NCI-H2081 (cell line): ENCODE data around the gene CMTM8.

Experiments used
- DNase-seq, 2 experiments: peaks; one replicate each; lab custom pipeline; 2025; lab: John Stamatoyannopoulos, UW

Gene CMTM8

DNA sequence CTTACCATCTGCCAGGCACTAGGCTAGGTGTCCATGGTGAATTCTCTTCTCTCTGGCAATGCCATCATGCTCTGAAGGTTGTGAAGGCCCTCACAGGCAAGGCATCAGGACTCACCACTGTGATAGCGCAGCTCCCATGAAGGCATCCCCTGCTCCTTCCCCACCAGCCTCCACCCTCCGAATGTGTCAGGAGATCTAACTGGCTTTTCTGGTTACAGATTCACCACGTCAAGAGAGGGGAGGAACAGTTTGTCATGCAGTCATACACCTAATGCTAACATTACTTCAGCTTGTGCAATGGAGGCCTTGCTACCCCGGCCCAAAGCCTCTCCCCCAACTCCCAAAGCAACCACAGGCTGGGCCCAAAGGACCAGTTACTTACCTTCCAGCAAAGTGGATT, 8.9 kb upstream of the CMTM8 start:
- no peak for DNase-seq

DNA sequence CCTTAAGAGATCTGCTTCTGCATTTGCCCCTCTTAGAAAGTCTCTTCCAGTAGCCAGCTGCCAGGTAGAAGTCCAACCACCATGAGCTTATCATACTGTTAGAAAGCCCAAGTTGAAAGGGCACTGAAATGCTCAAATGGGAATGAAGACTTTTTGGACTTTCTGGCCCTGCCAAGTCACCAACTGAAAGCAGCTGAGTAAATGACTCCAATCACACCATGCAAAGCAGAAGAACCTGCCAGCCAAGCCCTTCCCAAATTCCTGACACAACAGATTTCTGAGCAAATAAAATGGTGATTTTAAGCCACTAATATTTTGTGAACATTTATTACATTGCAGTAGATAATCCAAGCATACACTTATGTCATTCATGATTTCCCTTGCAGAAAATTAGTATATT, 2.1 kb upstream of the CMTM8 start:
- no peak for DNase-seq

DNA sequence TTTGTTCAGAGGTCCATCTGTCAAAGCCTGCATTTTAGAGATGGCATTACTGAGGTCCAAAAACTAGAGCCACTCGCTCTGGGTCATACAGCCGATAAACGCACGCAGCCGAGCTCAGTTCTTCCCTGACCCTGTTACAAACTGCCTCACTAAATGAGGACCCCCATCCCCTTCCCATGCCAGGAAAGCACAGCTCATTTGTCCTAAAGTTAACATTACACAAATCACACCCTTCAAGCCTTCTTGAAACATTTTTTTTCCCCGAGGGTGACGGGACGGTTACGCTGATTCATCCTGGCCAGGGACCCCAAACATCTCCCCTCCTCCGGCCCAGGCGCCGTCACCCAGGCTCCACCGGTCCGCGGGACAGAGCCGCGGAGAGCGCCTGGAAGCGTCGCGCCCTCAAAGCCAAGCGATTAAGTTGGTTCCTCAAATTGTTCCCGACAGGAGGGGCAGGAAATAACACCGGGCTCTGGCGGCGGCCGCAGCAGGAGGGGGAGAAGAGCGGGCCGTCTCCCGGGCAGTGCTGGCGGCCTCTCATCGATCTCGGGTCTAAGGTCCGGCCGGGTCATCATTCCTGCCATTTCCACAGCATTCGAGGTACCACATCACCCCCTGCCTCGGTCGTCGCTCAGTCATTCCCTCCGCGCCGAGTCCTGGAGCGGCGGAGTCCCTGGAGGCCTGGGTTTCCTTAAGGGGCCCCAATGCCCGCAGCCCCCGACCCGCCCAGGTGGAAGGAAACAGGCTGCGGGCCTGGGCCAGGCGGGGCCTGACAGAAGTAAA, 619 bp upstream of the CMTM8 start:
- DNase-seq = peak in 1 of 2 experiments; percentile 22

DNA sequence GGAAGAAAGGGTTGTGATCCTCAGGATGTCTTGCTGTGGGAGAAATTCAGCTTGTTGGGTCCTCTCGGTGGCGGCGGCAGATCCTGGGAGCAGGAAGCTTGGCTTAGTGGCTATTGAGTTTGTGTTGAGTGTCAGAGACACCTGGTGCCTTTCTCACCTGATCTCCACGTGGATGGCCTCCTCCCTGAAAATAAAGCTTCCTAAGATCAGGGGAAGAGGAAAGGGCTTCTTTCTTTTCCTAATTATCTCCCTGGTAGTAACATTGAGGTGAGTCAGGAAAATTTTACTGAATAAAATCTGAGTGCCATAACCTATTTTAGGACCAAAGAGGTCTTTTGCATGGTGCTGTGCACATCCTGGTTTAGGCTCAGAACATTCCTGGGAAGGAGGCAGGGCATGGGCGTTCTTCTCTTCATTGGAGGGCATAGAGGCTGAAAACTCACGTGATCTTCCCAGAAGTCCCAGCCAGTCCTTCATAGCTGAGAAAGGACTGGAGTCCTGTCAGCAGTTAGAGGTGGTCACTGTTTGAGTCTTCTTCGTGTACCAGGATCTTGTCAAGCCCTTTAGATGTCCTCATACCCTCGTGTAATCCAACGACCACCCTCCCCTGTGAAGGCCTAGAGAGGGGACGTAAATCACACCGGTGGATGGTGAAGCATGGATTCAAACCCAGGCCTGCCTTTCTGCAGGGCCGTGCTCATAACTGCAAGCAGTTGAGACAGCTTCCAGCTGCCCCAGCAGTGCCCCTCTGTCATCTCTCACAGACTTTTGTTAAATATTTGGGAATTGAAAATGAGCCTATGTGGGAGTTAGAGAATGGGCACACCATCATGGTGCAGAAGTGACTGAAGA, 1.1 kb downstream of the CMTM8 start:
- DNase-seq = peak in 1 of 2 experiments; percentile 21

DNA sequence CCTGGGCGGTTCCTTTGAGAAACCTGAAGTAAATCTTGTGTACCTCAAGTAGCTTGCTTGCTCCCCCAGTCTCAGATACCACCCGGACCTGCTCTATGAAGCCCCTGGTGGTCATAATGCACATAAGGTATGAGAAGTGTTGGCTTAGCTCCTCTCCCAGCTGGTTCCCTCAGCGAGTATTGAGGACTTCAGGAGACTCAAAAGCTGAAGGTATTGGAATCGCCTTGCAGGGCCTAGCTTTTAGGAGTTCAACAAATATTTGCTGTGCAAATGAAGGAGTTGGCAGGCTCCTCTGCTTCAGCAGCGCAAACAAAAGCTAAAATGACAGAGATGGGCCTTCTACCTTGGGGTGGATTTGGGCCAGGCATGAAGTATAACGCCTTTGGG, 1.7 kb downstream of the CMTM8 start:
- DNase-seq = peak; percentile 34 to 58

DNA sequence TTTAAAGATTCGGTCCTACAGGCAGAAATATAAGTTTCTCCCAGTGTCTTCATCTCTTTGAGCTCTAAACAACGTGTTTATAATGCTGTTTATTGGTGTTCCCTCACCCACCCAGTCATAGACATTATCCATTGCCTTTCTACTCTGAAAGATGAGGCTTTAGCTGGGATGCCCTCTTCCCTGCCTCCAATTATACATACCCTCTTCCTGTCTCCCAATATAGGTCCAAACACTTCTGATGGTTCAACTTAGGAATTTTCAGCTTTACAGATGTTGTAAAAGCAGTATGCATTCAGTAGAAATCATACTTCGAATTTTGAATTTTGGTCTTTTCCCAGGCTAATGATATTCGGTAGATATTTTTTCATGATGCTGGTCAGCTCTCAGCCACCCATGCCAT, 2.6 kb downstream of the CMTM8 start:
- no peak for DNase-seq

DNA sequence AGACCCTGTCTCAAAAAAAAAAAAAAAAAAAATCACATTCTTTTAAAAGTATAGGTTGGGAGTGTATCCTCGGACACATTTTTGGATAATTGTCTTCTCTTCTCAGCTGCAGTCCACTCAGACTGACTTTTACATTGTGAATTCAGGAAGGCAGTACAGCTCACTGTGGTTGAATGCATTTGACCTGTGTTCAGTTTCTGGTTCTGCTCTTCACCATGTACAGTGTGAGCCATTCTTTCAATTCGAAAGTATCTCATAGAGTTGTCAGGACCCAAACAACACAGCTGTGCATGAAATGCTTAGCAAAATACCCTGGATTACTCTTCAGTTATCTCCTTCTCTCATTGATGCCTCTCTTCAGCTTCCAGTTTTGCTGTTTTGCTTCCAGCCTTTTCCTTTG, 5.0 kb downstream of the CMTM8 start:
- no peak for DNase-seq

DNA sequence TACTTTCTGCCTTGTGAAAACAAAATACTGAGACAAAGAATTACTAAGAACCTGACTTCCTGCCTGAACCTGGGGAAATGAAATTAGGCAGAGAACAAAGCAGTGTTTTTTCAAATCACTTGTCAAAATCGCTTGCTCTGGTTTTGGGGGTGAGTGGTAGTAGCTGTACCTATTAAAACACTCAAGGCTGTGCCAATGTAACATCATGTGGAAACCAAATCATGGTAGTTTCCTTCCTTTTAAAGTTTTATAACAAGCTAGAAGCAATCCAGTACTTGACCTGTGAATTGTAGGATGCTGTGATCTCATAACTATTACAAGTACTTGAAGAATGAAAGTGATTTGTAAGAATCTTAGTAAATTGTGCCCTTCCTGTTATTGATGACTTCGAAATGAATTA, 6.7 kb downstream of the CMTM8 start:
- no peak for DNase-seq

DNA sequence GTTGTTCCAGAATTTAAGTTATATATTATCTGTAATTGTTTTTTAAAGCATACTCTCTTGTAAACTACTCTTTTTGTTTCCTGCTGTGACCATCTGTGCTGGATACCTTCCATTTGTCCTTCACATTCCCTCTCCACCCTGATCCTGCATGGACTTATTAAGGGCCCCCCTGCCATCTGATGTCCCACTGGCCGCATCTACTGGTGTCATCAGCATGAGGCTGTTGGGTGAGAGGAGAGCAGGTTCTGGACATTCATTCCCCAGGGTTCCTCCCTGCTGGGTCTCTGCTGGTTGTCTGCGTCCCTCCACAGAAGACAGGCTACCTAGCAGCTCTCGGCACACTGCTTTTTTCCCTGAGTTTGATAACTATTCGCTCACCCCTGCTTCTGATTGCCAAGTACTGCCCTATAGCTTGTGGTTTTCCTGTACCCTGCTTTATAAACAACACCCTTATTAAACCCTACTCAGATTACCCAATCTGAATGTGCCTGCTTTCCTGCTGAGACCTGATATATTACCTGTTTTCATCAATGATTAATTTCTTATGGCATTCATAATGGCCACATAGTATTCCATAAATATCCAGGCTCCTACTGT, 7.7 kb downstream of the CMTM8 start:
- no peak for DNase-seq

DNA sequence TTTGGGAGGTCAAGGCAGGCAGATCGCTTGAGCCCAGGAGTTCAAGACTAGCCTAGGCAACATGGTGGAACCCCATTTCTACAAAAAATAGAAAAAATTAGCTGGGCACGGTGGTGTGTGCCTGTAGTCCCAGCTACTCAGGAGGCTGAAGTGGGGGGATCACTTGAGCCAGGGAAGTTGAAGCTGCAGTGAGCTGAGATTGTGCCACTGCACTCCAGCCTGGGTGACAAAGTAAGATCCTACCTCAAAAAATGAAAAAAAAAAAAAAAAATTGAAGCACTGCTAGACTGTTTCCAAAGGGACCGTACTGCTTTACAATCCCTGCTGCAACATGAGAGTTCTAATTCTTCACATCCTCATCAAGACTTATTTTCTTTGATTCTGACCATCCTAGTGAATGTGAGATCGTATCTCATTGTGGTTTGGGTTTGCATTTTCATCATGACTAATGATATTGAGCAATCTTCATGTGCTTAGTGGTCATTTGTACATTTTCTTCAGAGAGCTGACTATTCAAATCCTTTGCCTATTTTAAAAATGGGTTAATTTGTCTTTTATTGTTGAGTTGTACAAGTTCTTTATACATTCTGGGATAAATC, 10.8 kb downstream of the CMTM8 start:
- DNase-seq = no peak

DNA sequence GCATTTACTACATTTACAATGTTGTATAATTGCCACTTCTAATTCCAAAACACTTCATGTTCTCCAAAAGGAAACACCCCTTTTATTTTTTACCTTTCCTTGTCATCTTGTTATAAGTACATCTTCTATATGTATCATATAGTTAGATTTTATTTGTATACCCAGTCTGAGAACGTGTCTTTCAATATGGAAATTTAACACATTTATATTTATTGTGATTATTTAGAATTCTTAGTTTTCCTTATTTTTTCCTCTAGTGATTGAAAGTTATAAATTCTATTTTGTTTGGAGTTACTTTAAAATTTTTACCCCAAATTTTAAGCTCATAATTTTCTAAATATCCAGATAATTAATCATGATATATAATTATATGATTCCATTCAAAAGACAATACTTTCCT, 15.8 kb downstream of the CMTM8 start:
- DNase-seq = no peak

DNA sequence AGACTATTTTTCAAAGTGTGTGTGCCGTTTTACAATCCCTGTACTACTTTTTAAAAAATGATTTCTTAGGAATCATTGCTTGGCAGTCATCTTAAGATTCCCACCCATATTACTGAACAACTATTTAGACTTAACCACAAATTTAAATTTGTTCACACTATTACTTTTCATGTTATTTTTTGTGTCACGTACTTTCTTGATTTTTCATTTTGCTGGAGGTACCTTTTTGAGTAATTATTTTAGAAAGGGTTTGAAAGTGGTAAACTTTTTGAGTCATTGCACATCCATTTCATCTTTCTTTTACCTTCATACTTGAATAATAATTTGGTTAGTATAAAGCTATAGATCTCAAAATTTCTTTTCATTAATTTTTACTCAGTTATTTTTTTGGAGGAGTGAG, 16.9 kb downstream of the CMTM8 start:
- DNase-seq = no peak

DNA sequence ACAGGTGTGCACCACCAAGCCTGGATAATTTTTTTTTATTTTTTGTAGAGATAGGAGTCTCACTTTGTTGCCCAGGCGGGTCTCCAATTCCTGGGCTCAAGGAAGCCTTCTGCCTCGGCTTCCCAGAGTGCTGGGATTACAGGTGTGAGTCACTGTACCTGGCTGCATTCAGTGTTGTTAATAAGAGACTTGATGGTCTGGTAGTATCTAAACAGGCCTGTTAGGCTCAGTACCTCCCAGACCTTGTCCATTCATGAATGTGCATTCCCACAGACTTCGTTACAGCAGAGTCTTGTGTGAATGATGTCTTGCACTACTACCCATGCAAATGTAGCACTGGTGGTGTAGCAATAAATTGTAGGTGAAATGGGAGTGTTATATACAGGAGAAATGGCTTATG, 17.7 kb downstream of the CMTM8 start:
- no peak for DNase-seq

DNA sequence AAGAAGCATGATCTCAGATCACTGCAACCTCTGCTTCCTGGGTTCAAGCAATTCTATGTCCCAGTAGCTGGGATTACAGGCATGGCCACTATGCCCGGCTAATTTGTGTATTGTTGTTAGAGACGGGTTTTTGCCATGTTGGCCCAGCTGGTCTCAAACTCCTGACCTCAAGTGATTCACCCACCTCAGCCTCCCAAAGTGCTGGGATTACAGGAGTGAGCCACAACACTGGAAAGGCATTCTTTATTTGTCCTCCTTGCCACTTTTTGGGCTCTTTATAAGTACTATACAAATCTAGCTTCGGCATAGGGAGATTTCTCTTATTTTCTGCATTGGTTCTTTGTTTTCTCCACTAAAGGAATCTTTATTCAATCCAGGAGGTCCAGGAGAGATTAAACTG, 18.6 kb downstream of the CMTM8 start:
- no peak for DNase-seq

DNA sequence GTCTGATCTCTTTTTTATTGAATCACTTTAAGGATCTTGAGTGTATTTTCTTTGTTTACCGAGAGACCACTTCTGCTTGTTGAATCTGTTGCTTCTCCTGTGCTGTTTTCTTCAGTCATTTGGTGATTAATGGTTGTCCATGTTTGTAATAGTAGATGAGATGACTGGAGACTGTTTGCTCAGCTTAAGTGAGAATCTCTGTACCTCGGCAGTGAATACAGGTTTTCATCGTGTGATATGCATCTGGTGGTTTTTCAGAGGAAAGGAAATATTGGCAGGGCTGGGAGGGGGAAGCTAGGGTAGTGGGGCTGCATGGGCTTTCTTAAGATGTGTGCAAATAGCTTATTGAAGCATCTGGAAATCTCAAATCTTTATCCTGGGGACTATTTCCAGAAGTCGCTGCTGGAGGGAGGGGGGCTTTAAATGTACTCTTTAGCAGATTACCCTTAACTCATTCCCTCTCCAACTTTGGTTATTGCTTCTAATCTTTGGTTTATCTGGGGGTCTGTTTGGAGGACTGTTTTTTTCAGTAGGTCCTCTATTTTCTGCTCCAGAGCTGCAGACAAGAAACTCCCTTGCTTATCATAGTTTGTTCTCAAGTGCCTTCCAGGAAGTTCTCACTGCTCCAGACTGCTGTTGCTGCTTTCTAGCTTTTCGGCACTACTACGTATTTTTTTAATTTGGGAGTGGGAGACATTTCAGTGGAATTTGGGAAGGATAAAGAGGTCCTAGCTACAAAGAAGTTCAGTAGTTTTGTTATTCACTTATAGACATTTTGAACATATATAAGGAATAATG, 19.4 kb downstream of the CMTM8 start:
- peak in 1 of 2 experiments; percentile 0 for DNase-seq

DNA sequence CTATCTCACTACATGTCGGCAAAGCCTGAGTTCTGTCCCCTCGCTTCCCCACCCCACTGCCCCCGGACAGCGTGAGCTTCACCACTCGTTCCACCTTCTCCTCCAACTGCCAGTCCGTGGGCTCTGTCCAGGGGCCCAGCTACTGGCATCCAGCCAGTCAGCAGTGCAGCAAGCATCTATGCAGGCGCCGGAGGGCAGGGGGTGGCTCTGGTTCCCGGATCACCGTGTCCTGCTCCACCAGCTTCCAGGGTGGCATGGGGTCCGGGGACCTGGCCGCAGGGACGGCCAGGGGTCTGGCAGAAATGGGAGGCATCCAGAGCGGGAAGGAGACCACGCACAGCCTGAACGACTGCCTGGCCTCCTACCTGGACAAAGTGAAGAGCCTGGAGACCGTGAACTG, 20.4 kb downstream of the CMTM8 start:
- no peak for DNase-seq

DNA sequence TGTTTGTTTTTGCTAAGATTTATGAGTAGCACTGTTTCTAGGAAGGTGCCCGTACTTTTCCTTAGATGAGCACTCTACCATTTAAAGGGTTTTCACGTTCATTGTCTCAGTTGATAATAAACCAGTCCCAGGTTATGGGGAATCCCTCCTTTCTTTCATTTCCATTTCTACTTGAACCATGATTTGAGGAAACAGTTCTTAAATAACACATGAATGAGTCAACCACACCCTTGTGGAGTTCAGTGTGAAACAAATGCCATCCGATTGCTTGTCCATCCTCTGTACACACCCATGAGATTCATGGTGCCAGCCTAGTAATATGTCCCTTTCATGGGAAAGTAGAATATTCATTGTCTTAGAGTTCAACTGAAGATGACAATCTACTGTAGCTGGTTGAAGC, 23.1 kb downstream of the CMTM8 start:
- no peak for DNase-seq

DNA sequence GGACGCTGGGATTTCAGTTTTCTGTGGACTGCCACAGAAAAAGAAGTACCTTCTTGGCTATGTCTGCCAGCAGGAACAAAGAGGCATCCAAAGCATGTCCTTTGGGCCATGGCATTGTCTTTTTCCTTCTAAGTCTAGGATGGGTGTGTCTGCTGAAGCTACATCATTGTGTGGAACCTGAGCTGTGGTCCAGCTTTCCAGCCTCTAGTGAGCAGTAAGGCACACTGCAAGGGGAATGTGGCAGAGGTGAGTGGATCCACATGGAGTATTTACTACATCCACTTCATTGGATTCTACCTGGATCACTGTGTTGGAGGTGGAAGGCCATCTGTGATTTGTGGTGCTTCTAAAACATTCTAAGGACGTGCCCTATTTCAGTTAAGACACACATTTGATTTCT, 23.7 kb downstream of the CMTM8 start:
- DNase-seq = no peak

DNA sequence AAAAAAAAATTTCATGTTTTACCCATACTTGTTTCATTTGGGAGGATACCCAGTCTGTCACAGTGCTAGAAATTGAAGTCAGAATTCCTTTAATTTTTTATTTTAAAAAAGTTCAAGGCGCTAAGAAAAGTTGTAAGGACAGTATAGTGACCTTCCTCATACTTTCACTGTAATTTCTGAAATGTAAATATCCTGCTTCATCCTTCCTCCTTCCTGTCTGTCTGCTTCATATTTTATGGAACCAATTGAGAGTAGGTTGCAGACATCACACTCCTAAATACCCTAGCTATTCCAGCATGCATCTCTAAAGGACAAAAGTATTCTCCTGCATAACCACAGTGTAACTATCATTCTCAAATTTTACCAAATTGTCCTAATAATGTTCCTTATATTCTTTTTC, 35.8 kb downstream of the CMTM8 start:
- DNase-seq = no peak

DNA sequence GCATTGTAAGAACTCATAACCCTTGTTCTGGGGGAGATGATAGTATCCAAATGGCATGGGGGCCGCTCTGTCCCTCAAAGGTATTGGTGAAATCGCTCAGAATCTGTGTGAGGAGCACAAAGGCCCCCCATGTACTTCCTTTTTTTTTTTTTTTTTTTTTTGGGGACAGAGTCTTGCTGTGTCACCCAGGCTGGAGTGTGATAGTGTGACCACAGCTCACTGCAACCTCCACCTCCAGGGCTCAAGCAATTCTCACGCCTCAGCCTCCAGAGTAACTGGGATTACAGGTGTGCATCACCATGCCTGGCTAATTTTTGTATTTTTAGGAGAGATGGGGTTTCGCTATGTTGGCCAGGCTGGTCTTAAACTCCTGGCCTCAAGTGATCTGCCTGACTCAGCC, 37.0 kb downstream of the CMTM8 start:
- no peak for DNase-seq

DNA sequence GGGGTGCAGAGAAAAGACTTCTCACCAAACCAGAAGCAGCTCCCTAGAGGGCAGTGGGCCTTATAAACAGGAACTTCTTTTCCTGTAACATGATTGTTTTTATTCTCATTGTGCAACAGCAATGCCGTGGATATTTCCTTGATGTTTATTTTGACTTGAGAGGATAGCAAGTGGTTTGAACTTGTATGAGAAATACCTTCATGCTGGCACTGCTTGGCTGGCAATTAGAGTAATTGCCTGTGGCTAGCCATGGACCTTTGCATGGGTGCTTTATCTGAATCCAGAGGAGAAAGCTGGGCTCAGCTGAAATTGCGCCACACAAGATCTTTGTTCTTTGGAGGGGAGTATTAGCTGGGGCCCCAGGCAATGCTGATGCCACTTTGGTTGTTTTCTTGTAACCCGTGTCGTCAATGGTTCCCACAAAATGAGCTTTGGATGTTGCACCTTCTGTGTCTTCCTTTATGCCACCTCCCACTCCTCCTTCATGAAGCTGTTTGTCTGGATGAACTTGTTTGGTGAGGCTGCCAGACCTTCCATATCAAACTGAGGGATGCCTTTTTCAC, 37.9 kb downstream of the CMTM8 start:
- no peak for DNase-seq

DNA sequence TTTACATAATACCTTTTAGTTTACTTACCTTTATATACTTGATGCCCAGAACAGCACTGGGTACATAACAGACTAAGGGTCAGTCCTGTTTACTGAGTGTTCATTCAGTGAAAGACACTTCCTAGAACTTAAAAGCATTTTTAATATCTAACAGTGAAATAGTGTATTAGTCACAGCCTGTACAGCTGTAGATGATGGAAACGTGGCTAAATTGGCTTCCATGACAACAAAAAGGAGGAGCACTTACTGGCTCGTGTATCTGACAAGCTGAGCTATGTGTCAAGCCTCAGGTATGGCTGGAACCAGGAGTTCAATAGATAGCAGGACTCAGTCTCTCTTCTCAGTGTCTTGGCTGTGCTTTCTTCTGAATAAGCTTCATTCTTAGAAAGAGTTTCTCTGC, 40.2 kb downstream of the CMTM8 start:
- no peak for DNase-seq
